A204.1 (cell line): ENCODE results near the gene VAMP3.

Source experiments
- FAIRE-seq: peaks from 2 replicates; lab custom pipeline; 2012; peaks lifted over from hg19 to GRCh38; lab: Jason Lieb, UNC

Gene VAMP3

GRCh38 chr1:7813677-7814373 lies 42.7 kb downstream of the VAMP3 start:
- no peak for FAIRE-seq

- no peak for FAIRE-seq
Measured at GRCh38 chr1:7821282-7821681, 50.2 kb downstream of the VAMP3 start.

- no peak for FAIRE-seq
Measured at GRCh38 chr1:7824701-7825100, 53.6 kb downstream of the VAMP3 start.

GRCh38 chr1:7826363-7826762 lies 55.3 kb downstream of the VAMP3 start:
- no peak for FAIRE-seq

- no peak for FAIRE-seq
Measured at GRCh38 chr1:7827126-7827955, 56.2 kb downstream of the VAMP3 start.
